ENCODE data around the gene TEDC1.

Gene TEDC1

GRCh38 chr14:105486163-105486973 lies 4.7 kb upstream of the TEDC1 start, which contains the start of gene CRIP1:
TSS of gene CRIP1 (plus strand) at chr14:105486886. CDS start at chr14:105487260, 374 bp downstream.
- peak; percentile 46 for DNase-seq

- DNase-seq, result peak; percentile 83
Measured at GRCh38 chr14:105486974-105487448, 4.0 kb upstream of the TEDC1 start.

DNA sequence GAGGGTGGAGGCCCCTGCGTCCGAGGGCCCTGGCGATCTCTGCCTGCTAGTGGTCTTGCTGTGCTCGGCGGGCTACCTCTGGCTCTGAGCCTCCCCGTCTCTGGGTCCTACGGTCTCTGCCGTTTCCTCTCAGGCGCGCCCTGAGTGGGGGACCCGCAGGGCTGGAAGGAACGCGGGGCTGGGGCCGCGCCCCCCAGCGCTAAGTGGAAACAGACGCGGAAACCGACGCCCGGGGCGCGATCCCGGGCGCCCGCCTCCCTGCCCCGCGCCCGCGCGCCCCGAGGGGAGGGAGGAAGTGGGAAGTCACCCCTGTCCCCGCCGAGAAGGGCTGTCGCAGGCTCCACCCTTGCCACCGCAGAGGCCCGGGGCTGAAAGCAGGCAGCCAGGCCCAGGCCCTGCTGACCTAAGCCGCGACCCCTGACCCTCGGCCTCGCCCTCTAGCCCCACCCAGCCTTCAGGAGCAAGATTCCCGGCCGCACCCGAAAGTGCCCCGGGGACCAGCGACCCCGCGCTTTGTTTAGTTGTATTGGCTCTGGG lies 3.5 kb upstream of the TEDC1 start:
- DNase-seq, result peak; percentile 83

- peak; percentile 45 for DNase-seq
Measured at GRCh38 chr14:105487986-105488777, 2.9 kb upstream of the TEDC1 start.

GRCh38 chr14:105488781-105489541 lies 2.1 kb upstream of the TEDC1 start:
- peak; percentile 41 for DNase-seq

- peak; percentile 90 for DNase-seq
Measured at GRCh38 chr14:105489542-105490266, 1.3 kb upstream of the TEDC1 start.

DNA sequence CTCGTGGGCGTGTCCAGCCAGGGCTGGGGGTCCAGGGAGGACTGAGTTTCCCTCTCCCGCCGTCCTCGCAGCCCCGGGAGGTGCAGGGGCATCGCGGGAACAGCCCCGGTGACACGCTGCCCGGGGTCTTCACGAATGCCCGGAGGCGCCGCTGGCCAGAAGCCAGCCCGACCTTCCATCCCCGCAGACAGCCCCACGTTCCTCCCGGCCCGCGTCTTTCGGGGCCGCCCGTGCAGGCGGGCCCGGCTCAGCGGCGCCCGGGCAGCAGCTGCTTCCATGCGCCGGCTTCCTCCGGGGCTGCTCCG lies 827 bp upstream of the TEDC1 start:
- no peak for DNase-seq

DNA sequence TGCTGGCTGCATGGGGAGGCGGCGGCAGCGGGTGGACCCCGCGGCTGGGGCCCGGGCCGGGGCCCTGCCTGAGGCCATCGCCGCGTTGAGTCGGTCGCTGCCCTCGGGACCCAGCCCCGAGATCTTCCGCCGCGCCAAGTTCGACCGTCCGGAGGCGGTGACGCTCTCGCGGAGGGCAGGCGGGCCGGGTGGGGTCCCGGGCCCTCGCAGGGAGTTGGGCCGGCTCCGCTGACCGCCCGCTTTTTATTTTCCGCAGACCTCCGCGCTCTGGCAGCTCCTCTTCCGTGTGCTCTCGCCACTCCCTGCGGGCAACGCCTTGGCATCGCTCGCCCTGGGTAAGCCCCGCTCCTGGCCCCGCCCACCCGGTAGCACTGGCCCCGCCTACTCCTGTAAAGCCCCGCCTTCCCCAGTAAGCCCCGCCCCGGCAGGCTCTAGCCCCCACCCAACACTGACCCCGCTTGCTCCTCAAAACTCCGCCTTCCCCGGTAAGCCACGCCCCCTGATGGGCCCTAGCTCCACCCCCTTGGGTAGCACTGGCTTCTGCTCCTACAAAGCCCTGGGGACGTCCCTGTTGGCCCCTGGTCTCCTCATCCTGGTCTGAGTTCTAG lies 424 bp downstream of the TEDC1 start:
- DNase-seq, result peak; percentile 85

- DNase-seq, result no peak
Measured at GRCh38 chr14:105492031-105492970, 1.3 kb downstream of the TEDC1 start.

DNA sequence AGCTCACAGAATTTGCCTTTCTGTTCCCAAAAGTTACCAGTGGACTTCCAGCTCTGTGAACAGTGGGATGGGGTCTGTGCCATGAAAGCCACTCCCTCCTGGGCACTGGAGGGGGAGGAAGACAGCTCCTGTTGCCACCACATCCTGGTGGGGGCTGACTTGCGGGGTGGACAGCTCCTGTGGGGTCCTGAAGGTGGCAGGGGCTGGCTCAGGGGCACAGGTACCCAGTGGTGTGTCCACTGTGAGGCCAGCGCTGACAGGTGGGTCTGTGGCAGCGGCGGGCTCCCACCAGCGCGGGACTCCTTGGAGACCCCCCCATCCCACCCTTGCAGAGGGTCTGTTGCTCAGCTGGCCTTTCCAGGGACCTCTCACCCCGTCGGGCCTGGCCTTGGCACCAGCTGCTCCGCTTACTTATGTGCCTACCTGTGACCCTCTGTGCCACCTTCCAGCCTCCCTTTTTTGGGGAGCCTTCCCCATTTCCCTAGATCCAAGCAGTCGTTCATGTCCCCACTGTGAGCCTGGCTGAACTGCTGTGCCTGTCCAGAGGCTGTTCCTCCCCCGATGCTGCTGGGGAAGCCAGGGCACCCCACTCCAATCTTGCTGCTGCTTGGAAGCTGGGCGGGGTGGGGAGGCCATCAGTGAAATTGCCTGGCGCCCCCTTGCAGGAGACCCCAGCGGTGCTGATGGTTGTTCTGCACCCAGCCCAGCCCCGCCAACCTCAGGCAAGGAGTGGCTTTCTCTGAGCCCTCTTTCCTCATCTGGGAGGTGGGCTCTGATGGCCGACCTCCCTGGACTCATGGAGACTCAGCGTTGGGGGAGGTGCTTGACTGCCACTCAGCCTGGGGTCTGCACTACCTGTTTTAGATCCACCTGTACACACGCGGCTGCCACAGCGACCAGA lies 2.2 kb downstream of the TEDC1 start:
- no peak for DNase-seq

- no peak for DNase-seq
Measured at GRCh38 chr14:105493921-105494605, 3.0 kb downstream of the TEDC1 start.

GRCh38 chr14:105494606-105494929 lies 3.5 kb downstream of the TEDC1 start:
- DNase-seq, result no peak

GRCh38 chr14:105495101-105495989 lies 4.3 kb downstream of the TEDC1 start:
- no peak for DNase-seq

GRCh38 chr14:105495990-105496830 lies 5.2 kb downstream of the TEDC1 start:
- DNase-seq, result no peak

- DNase-seq, result no peak
Measured at GRCh38 chr14:105496831-105497591, 6.0 kb downstream of the TEDC1 start.

Data from CD4-positive, alpha-beta T cell treated with Interferon gamma for 1 hour (primary cell).